Activated T-cell treated with anti-CD3 and anti-CD28 coated beads, Interleukin-2, amount 50 U/mL, for 72 hours (primary cell): Measurements from ENCODE around the gene SYT3. TPM values are rescaled to one million over a fixed set of nuclear protein-coding genes. Genes with fewer than 3 reads are reported as not detected.

ENCODE experiments used
- ATAC-seq, 2 donors: fragments of 150-1000 bp; cut with Tn5 transposase; replicated peaks in 1 of 2; 2 replicates each; pipeline ENCODE4 v1.10.0; 2021; ENCODE audit warnings: moderate library complexity in 2 of 2, mild to moderate bottlenecking in 1 of 2
- DNase-seq, 2 donors: peaks; one replicate each; pipeline ENCODE4 v3.0.0; 2021 to 2022; ENCODE audit warnings: mixed read lengths in 1 of 2
- H3K27ac Mint-ChIP-seq: one replicate; pipeline ENCODE4 v1.8.0; 2022; ENCODE audit warnings: mild to moderate bottlenecking, moderate library complexity, mixed read lengths
- H3K27me3 Mint-ChIP-seq: one replicate; pipeline ENCODE4 v1.8.0; 2022; ENCODE audit warnings: low read depth, mixed read lengths
- H3K36me3 Mint-ChIP-seq, 2 donors: one replicate each; pipeline ENCODE4 v1.8.0; 2022; ENCODE audit warnings: mixed read lengths in 2 of 2, mild to moderate bottlenecking in 1 of 2; ENCODE audit not compliant: insufficient read depth in 2 of 2
- H3K4me1 Mint-ChIP-seq: one replicate; pipeline ENCODE4 v1.8.0; 2022; ENCODE audit warnings: low read depth, mixed read lengths
- H3K4me3 Mint-ChIP-seq, 2 donors: one replicate each; pipeline ENCODE4 v1.8.0; 2022; ENCODE audit warnings: mild to moderate bottlenecking in 2 of 2, mixed read lengths in 2 of 2, moderate library complexity in 2 of 2
- H3K9me3 Mint-ChIP-seq, 2 donors: one replicate each; pipeline ENCODE4 v1.8.0; 2022; ENCODE audit warnings: mixed read lengths in 2 of 2
- total RNA-seq, 2 donors: library from RNA; stranded (reverse); gene quantifications; one replicate each; pipeline ENCODE4 v1.2.3, GENCODE V29; 2022

Gene SYT3
- total RNA-seq, 2 donors from 2014 or later: 0.41 to 0.72 TPM

GRCh38 chr19:50658441-50659317 is 19.0 kb upstream of the SYT3 start:
- Mint-ChIP-seq H3K4me1 (peaks cover 29% of the 10 kb centered on the region), H3K9me3 (peaks cover 3 to 10% of the 10 kb centered on the region in 2 donors), H3K27me3 (peaks cover 72% of the 10 kb centered on the region), H3K4me3 (peak overlapping the region; percentile 85 to 93), H3K36me3 (peaks cover 4 to 14% of the 10 kb centered on the region in 2 donors), H3K27ac (peak overlapping the region; percentile 56)
- DNase-seq (peak; percentile 87 to 91), ATAC-seq (peak; percentile 59)

- DNase-seq (peak; percentile 96 to 98), ATAC-seq (peak; percentile 94 to 95)
- H3K36me3 Mint-ChIP-seq: peaks cover 4 to 14% of the 10 kb centered on the region in 2 donors
- peak overlapping the region; percentile 56 for H3K27ac Mint-ChIP-seq
- H3K27me3 Mint-ChIP-seq: peaks cover 74% of the 10 kb centered on the region
- peaks cover 3 to 10% of the 10 kb centered on the region in 2 donors for H3K9me3 Mint-ChIP-seq
- peak overlapping the region; percentile 85 to 93 for H3K4me3 Mint-ChIP-seq
- peaks cover 29% of the 10 kb centered on the region for H3K4me1 Mint-ChIP-seq
Measured at GRCh38 chr19:50657712-50658440, 18.2 kb upstream of the SYT3 start.

- peak overlapping the region; percentile 32 for H3K27ac Mint-ChIP-seq
- DNase-seq (no peak), ATAC-seq (no peak)
- peaks cover 29% of the 10 kb centered on the region for H3K4me1 Mint-ChIP-seq
- H3K9me3 Mint-ChIP-seq: peaks cover 3 to 10% of the 10 kb centered on the region in 2 donors
- peaks cover 75% of the 10 kb centered on the region for H3K27me3 Mint-ChIP-seq
- peaks cover 4 to 13% of the 10 kb centered on the region in 2 donors for H3K36me3 Mint-ChIP-seq
- H3K4me3 Mint-ChIP-seq: peak overlapping the region; percentile 85 to 93
Measured at GRCh38 chr19:50657222-50657669, 17.6 kb upstream of the SYT3 start.

GRCh38 chr19:50654882-50655281 is 15.2 kb upstream of the SYT3 start:
- Mint-ChIP-seq H3K4me3 (no peak overlapping the region), H3K4me1 (peaks cover 24% of the 10 kb centered on the region), H3K9me3 (peaks cover 3 to 13% of the 10 kb centered on the region in 2 donors), H3K27ac (no peak overlapping the region), H3K27me3 (peaks cover 63% of the 10 kb centered on the region), H3K36me3 (peaks cover 4 to 12% of the 10 kb centered on the region in 2 donors)
- DNase-seq (no peak), ATAC-seq (no peak)

DNA sequence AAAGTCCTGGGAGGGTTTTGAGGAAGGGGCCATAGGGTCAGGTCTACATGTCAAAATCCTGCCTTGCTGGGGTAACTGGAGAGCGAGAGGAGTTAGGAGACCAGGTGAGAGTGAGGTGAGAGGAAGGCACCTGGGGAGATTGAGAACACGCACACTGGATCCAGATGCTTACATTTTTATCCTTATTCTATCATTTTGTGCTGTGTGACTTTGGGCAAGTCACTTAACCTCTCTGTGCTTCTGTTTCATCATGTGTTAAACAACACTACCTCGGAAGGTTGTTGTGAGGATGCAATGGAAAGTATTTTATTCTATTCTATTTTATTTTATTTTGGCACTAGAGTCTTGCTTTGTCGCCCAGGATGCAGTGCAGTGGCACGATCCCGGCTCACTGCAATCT is 13.0 kb upstream of the SYT3 start:
- Mint-ChIP-seq H3K4me1 (peaks cover 16% of the 10 kb centered on the region), H3K36me3 (peaks cover 0 to 8% of the 10 kb centered on the region in 2 donors), H3K4me3 (no peak overlapping the region), H3K27me3 (peaks cover 65% of the 10 kb centered on the region), H3K9me3 (peaks cover 3 to 13% of the 10 kb centered on the region in 2 donors), H3K27ac (no peak overlapping the region)
- ATAC-seq: no peak
- no peak for DNase-seq

GRCh38 chr19:50651174-50651573 is 11.5 kb upstream of the SYT3 start:
- Mint-ChIP-seq H3K27me3 (peaks cover 56% of the 10 kb centered on the region), H3K9me3 (peaks cover 3 to 10% of the 10 kb centered on the region in 2 donors), H3K4me3 (no peak overlapping the region), H3K4me1 (peaks cover under 1% of the 10 kb centered on the region), H3K36me3 (peaks cover 0 to 5% of the 10 kb centered on the region in 2 donors), H3K27ac (no peak overlapping the region)
- DNase-seq (no peak), ATAC-seq (no peak)

DNA sequence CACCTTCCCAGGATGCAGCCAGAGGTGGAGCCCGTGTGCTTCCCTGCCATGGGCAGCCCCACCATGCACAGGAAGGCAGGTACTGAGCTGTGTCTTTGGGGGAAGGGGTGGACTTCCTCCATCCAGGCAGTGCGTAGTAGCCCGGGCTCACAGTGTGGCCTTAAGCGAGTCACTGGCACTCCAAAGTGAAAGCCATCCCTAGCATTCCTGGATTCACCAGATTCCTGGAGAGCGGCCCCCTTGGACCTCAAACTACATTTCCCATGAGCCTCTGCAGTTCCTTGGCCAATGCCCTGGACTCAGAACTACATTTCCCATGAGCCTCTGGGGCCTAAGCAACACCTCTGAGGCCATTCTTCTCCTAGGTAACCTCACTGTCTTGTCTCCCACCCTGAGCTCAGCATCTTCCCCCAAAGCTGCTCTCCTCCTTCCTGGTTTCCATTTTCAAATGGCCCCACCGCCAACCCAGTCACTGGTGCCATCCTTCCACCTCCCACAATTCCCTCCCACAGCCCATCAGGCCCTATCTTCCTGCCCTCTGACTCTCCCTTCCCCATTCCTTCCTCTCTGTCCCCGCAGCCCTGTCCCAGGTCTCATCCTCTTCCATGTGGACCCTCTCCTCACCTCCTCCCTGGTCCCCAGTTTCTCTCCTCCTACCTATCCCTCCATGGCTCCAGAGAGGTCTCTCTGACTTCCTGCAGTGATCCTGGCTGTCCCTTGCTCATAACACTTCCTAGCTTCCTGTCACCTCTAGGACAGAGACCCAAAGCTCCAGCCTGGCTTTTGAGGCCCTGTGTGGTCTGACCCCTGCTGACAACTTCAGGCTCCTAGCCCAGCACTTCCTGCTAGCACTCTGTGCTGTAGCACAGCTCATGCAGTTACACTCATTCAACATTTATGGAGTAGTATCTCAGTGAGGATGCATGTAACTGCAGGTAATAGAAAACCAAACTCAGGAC is 10.0 kb upstream of the SYT3 start, which contains the start of gene C19orf81:
C19orf81 (plus strand) TSS at position 13 of the 959 bp plus-strand sequence; CDS start at position 13, 0 bp downstream.
- H3K27me3 Mint-ChIP-seq: peaks cover 46% of the 10 kb centered on the region
- peaks cover 0 to 4% of the 10 kb centered on the region in 2 donors for H3K9me3 Mint-ChIP-seq
- no peak within 1 kb of the TSS for H3K4me3 Mint-ChIP-seq
- H3K27ac Mint-ChIP-seq: no peak within 1 kb of the TSS
- H3K36me3 Mint-ChIP-seq: peaks cover 0 to 2% of the 10 kb centered on the region in 2 donors
- DNase-seq (no peak), ATAC-seq (peak in 1 of 2 donors; percentile 43)
- no peaks in the 10 kb centered on the region for H3K4me1 Mint-ChIP-seq

DNA sequence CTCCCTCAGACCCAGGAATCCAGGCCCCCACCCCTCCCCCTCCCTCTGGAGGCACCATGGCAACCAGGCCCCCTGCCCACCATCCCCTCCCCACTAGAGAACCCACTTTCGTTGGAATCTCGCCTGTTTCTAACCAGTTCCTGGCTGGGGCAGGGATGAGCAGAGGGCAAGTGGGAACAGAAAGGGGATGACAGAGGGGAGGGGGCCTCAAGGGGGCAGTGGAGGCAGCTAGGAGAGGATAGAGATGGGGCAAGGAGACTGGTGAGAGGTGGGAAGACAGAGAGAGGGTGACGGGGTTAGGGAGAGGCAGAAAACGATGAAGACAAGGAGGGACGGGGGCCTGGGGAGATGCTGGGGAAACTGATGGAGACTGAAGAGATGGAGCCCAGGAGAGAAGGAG is 9.0 kb upstream of the SYT3 start:
- Mint-ChIP-seq H3K27ac (no peak overlapping the region), H3K36me3 (no peaks in the 10 kb centered on the region), H3K9me3 (peaks cover 0 to 3% of the 10 kb centered on the region in 2 donors), H3K4me1 (no peaks in the 10 kb centered on the region), H3K27me3 (peaks cover 35% of the 10 kb centered on the region), H3K4me3 (no peak overlapping the region)
- ATAC-seq (no peak), DNase-seq (no peak)

DNA sequence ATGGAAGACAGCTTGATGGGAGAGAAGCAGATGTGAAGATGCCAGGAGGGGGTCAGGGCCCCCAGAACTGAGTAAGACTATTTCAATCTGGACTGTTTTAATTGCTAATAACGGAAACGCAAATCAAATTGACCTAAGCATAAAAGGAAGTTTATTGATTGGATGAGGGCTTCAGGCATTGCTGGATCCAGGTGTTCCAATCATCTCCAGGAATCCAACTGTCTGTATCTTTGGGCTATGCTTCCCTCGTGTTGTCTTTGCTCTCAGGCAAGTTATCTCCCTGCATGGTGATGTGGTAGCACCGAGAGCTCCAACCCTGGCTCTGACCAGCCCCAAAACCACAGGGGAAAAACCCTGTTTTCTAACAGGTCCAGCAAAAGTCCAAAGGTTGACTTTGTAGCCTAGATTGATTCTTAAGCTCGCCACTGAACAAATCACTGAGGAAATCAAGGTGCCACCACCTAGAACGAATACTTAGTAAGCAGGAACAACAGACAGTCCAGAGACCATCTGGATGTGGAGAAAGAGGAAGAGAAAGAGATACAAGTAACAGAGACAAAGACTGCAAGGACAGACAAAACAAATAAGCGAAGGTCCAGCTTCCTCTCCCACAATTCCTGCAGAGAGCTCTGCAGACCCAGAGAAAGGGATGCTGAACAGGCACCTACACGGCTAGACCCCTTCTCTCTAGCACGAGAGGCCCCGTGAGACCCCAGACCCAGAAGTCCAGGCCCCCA is 8.4 kb upstream of the SYT3 start:
- H3K36me3 Mint-ChIP-seq: no peaks in the 10 kb centered on the region
- no peak overlapping the region for H3K4me3 Mint-ChIP-seq
- no peak for ATAC-seq
- peaks cover 29% of the 10 kb centered on the region for H3K27me3 Mint-ChIP-seq
- DNase-seq: no peak
- no peaks in the 10 kb centered on the region for H3K4me1 Mint-ChIP-seq
- H3K27ac Mint-ChIP-seq: no peak overlapping the region
- peaks cover 0 to 3% of the 10 kb centered on the region in 2 donors for H3K9me3 Mint-ChIP-seq

GRCh38 chr19:50646074-50646807 is 6.6 kb upstream of the SYT3 start:
- H3K27ac Mint-ChIP-seq: no peak overlapping the region
- peaks cover 0 to 3% of the 10 kb centered on the region in 2 donors for H3K9me3 Mint-ChIP-seq
- DNase-seq (no peak), ATAC-seq (no peak)
- H3K4me1 Mint-ChIP-seq: no peaks in the 10 kb centered on the region
- peaks cover 21% of the 10 kb centered on the region for H3K27me3 Mint-ChIP-seq
- no peaks in the 10 kb centered on the region for H3K36me3 Mint-ChIP-seq
- H3K4me3 Mint-ChIP-seq: no peak overlapping the region

GRCh38 chr19:50645107-50645506 is 5.4 kb upstream of the SYT3 start:
- Mint-ChIP-seq H3K27me3 (peaks cover 20% of the 10 kb centered on the region), H3K27ac (no peak overlapping the region), H3K4me1 (no peaks in the 10 kb centered on the region), H3K36me3 (no peaks in the 10 kb centered on the region), H3K9me3 (peaks cover 0 to 3% of the 10 kb centered on the region in 2 donors), H3K4me3 (no peak overlapping the region)
- no peak for DNase-seq
- no peak for ATAC-seq
